Activated gamma-delta T cell treated with Interleukin-2 at 50 U/mL for 16 hours (primary cell): Measurements from ENCODE around the gene ELAVL2.

Experiments
- DNase-seq: peaks from one replicate; pipeline ENCODE4 v3.0.0-alpha.2; 2020

Gene ELAVL2

DNA sequence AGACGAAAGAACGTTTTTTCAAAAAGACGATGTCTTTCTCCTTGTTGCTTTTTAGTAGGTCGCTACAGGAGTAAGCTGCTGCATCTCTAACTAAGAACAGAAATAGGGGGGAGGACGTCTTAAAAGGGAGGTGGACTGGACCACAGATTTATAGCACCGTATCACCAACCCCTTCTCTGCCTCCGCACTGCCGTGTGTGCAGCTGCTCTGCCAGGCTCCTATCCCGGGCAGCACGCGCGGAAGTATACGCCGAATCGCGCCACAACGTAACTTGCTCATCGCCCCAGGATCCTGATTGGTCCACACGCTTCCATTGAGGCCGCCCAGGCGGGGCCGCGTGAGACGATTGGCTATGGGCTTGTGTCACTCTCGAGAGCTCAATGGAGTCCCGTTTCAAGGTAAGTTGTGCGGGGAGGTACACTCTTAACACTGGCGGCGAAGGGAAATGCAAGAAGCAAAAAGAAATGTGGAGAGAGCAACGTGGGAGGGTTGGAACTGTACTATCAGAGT, at the start of gene ELAVL2:
ELAVL2 (minus strand) TSS at position 121 of the 510 bp plus-strand sequence. CDS start 64,006 bp downstream, outside the sequence.
- no peak for DNase-seq

DNA sequence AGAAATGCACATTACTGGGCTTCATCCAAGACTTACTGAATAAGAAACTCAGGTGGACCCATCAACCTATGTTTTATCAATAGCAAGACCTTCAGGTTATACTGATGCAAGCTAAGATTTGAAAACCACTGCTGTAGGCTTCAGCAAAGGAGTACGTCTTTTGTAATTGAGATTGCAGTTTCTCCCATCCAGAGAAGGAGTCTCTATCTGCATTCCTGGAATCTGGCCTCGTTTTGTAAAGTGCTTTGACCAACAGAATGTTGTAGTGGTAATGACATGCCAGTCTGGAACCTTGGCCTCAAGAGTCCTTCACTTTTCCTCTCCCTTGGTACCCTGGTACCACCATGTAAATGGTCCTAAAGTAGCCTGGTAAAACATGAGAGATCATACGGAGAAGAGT, 32.2 kb upstream of the ELAVL2 start:
- DNase-seq, result no peak

DNA sequence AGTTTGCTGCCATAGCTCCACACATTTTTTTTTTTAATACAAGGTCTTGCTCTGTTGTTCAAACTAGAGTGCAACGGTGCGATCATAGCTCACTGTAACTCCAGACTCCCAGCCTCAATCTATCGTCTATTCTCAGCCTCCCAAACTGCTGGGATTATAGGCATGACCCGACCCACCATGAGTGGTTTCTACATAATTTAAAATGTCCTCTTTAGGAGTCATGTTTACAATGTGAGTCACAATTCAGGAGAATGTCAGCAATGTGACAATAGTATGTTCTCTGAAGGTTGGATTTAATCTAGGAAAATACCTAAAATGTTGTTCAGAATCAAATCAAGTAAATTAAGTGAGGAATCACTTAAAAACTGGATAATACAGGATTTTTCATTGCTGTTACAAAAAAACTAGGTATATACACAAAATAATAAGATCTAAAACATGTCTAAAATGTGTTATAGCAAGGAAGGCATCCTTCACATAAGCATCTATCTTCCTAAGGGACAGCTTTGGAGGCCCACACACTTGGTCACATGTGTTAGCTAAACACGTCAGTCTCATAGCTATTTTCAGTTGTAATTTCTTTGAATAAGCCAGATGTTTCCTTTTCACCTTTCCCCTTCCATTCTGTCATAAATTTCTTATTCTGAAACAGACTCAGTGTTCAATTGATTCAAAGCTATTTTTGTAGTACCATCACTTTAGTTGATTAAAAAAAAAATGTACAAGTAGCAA, 30.0 kb upstream of the ELAVL2 start:
- no peak for DNase-seq

DNA sequence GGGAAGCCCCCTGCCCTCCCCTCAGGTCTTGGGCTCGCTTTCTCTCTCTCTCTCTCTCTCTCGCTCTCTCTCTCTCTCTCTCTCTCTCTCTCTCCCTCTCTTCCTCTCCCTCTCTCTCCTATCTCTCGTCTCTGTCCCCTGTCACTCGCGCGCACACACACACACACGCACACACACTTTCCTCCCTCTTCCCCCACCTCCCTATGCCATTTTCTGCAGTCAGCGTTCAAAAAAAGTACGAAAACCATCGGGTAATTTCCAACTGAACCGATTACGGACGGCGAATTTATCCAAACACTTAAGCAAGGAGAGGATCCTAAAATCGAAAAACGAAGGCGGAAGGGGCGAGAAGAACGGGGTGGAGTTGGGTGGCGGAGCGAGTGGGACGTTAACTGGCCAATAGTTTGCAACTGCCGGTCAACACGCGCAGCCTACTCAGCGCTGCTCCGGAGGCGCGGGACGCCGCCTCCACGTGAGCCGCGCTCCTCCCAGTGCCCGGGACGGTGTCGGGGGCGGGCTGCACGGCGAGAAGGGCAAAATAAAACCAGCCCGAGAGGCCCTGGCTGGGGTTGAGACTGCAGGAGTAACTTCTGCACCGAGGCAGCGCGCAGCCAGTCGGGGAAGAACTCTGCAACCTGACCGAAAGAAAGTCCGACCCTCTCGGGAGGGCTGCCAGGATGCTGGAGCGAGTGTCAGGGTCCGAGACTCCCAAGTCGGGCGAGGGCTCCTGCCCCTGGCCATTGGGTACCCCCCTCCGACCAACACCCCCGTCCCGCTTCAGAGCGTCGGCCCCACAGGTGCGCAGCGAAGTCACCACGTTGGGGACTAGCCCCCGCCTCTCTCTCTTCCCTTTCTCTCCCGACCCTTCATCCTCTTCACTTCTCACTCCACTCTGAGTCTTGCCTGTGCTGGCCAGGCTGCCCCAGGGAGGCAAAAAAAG, 24.9 kb upstream of the ELAVL2 start:
- DNase-seq, result no peak

DNA sequence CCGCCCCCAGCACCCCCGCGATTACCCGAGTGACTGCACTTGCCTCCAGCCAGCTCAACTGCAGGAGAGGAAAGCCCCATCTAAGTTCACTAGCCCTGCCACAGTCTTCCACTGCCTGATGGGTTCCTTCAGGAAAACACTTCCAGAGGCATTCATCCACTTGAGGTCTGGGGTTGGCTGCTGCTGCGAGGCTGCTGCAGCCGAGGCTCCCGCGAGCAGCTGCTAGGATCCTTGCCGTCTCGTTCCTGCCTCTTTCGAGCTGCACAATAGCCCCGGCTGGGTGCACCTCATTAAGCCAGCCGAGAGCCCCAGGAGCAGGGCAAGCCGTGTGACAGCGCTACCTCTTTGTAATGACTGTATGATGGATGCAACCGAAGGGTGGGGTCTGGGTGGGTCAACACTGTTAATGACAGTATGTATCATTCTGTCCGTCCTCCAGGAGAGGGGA, 24.2 kb upstream of the ELAVL2 start:
- no peak for DNase-seq

DNA sequence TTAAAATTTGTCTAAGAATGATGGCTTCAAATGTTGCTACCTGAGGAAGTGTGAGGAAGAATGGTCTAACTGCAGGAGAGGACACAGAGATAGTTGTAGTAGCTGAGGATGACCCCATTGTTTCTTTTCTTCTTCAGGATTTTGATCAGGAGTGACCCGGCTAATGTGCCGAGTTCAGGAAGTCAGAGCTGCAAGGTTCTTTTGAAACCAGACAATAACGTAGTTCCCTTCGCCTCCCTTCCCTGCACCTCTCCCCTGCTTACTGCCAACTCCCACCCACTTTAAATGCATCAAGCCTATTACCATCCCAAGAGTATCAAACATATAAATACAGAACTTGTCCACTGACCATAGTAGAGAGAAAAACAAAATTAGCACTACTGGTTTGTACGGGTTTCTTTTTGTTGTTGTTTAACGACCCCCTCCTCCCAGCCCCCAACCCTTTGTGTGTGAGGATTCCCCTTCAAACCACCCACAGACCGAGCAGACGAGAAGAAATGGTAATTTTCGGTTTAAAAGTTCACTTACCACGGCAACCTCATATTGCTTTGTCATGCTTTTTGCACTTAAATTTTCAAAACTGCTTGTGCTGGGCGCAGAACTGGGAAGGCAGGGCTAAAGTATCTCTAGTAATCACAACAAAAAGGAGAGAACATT, 23.5 kb upstream of the ELAVL2 start:
- DNase-seq, result no peak

DNA sequence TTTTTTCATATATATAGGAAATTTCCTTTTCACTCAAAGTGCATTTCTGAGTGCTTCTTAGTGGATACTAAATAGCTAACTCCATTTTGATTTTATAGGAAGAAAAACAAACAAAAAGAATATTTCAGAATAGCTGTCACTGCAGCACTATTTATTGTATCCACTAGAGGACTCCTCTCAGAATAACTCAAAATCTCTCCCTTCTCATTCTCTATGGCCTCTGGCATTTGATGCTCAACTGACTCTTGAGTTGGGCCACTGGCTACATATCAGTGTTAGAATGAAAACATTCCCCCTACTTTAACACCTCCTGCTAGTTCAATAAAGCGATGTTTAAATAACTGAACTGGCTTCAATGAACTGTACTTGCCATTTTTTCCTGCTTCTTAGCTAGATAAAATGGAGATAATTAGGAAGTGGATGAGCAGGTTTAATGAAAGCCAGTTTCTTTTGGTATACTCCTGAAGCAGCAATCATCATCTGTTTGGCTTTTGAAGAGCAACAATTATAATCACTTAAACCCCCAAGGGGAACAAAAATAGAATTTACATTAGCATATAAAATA, 16.6 kb upstream of the ELAVL2 start:
- no peak for DNase-seq

DNA sequence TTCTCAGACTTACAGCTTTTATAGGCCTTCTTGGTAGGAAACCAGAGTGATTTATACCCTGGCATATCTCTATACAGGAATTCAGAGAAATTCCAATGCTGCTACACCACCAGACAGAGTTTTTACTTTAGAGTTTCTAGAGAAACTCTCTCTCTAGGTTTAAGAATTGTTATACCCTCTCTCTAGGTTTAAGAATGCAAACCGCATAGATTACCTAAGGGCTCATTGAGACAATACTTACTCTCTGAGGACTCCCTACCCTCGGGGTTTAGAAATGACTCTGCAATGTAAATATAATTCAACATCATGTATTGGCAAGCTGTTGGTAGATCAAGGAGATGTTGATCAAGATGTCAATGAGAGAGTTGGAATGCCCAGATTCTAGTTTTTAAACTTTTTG, 15.3 kb upstream of the ELAVL2 start:
- no peak for DNase-seq

DNA sequence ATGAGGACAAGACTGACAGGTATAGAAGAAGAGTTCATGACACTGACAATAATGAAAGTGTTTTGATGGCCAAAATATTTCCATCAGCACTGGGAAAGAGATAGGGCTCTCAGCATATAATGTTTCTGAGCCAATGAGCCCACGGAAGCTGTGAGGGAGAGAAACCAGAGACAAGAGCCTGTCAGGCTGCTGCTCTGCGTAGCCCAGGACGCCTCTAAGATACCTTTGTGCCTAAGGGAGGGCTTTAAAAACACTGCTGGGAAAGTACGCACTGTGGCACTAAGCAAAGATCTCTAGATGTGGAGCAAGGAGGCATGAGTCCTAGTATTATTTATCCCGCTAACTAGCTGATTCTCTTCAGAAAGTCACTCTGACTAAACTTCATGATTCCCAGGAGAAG, 11.0 kb upstream of the ELAVL2 start:
- no peak for DNase-seq

DNA sequence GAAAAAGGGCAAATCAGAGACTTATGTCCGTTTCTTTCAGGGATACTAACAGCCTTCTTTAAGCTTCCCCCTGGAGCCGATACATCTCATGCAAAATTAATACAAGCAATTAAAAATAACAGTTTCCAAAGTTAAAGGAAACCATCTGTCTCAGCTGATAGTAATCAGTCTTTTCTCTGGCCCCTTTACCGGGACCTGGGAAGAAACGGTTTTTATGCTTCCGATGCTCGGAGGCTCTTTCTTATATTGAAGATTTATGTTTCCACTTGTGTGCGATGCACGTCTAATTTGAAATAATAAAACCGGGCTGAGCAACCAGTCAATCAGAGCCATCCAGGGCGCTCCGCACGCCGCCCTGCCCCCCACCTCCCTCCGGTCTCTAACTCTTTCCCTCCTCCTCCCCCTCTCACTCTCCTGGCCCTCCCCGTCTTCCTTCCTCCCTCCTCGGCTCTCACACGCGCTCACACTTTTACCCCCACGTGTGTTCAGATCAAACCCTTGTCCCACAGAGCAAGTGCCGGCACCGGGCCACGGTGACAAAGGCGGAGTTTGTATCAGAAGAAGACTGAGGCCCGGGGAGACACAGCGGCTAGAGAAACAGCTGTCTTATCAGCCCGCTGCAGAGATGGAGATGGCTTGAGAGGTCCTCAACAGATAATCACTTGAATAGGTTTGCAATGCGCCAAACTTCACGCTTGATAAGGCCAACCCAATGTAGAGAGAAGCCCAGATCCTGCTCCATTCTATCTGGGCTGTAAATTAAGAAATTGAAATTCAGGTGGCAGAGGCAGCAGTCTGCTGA, 5.1 kb upstream of the ELAVL2 start:
- no peak for DNase-seq

DNA sequence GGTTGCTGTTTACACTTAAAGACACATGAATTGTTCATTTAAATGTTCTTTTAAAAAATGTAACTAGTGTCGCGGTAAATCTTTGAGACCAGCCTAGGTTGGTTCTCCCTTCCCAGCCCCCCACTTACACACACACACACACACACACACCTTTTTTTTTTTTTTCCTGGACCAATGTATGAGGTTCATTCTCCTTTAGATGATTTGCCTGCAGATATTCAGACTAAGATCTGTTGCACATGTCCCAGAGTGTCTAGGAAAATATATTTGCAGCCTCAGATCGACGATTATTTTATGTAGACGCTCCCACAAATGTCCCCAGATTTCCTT, 4.4 kb upstream of the ELAVL2 start:
- DNase-seq, result no peak

DNA sequence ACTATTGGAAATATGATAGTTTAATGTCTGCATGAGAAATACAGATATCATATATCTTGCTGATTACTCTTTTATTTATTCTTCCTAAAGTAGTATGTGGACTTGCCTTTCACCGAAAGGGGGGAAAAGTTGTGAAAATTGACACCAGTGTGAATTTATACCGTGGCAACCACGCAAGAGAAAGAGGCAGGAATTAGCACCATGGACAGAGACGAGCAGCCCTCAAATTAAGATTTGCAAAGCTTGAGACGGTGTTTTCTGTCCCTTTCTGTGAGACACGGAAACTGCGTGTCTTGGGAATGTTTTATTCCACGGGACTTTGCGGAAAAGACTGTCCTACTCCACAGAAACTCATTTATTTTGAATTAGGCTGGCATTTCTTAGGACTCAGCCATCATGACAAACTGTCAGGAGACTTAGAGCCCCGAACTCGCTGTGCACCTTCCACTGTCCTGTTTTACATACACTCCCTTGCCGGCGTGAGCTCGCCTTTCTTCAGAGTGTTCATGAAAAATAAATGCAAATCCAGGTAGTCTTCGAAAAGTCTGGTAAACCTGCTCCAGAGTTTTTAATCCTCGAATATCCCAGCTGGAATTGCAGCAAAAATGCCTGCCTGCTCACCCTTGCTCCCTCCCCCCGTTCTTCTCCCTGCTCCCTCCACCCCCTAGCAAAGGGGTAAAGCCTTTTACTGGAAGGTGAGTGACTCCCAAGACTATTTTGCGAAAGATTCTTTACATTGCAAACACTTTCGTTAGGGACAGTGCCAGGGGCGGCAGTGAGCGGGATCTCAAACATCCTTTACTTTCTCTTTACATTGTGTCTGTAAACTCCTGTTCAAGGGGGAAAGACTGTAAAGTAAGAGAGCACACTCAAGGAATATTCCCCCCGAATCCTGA, 3.8 kb upstream of the ELAVL2 start:
- no peak for DNase-seq

DNA sequence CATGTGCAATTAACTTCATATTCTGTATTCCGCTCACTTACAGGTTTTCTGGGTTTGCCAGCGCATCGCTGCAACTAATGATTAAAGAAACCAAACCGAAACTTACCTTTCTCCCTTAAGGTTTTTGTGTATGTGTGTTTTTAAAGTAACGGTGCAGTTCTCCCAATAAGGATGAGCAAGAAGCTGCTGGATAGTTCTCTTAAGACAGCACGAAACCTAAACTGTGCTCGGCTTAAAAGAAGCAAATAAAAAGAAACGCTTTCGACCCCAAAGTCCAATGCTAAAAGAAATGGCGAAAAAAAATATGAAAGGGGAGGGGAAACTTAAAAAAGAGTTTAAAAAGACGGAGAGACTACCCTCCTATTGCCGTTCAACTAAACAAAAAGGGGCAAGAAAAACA, 340 bp downstream of the ELAVL2 start:
- no peak for DNase-seq

DNA sequence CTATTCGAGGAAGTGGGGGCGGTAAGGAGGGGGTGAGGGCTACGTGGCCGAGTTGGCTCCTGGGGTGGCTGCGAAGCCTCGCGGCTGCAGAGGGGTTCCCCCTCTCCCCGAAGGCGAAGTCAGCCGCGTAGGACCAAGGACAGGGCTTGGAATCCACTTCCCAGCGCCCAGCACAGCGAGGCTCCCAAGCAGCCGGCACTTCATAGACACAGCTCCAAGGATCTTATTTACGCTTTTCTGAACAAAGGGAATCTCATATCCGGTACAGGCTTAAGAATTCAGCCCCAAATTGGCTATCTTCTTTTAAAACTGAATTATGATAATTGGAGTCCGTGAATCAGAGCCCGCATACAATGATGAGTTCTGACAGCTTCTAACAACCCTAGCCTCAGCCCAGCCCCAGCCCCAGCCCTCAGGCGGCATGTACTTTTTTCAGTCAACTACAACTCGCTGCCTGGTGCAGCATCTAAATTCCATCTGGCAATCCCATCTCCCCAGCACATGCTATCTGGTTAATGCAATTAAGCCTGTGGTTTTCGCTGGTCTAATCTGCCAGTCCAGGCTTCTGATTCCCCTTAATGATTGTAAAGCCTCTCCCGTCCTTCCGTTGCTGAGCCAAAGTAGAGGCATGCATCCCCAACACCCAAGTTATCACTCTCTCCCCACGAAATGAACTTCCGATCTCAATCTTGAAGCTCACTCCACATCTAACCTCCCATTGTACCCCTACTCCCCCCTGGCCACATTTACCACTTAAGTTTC, 1.0 kb downstream of the ELAVL2 start:
- no peak for DNase-seq

DNA sequence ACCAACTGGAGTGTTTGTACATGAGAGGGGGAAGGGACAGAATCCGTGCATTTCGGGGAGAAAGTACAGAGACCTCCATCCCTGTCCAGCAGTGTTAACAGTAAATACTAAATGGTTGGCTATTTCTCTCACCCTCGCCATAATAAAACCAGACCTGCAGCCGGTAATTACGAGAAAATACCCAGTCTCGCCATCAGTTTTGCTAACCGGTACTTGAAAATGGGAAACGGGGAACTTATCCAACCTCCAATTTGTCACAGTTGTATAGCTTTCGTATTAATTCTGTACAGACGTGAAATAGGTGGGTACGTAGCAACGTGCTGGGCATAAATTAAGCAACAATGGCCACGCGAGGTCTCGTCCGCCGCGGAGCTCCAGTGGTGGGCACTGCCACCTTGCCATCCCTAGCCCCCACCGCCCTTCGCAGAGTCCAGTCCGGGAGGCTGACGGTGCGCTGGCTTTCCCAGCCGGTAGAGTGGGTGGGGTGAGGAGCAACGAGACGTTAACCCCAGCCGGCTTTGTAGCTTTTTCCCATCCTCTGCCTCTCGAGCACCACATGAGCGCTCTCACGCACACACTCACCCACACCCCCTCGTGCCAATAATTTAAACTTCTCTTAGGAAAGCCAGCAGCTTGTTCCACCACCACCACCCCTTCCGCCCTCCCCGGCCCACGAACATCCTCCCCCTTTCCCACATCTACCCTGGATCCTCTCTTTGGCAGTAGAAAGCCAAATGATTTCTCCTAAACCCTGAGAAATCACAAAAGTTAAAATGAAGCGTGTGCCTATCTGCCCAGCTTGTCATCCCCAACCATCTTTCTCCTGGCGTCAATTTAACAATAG, 1.8 kb downstream of the ELAVL2 start:
- DNase-seq, result no peak

DNA sequence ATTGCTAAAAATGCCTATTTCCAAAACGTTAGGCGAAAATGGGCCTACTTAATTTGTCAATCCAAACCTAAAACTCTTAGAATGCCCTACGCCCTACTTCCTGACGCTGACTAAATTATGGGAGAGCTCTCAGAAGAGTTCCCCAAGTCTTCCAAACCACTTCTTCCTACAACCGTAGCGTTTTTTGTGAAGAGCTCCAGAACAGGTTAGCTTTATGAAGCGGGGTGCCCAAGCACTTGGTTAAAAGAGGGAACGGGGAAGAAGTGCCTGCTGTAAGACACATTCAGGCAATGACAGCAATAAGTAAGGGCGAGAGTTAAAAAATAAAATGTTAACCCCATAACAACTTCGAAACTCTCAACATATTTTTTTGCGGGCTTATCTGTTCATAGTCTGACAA, 2.8 kb downstream of the ELAVL2 start:
- no peak for DNase-seq

DNA sequence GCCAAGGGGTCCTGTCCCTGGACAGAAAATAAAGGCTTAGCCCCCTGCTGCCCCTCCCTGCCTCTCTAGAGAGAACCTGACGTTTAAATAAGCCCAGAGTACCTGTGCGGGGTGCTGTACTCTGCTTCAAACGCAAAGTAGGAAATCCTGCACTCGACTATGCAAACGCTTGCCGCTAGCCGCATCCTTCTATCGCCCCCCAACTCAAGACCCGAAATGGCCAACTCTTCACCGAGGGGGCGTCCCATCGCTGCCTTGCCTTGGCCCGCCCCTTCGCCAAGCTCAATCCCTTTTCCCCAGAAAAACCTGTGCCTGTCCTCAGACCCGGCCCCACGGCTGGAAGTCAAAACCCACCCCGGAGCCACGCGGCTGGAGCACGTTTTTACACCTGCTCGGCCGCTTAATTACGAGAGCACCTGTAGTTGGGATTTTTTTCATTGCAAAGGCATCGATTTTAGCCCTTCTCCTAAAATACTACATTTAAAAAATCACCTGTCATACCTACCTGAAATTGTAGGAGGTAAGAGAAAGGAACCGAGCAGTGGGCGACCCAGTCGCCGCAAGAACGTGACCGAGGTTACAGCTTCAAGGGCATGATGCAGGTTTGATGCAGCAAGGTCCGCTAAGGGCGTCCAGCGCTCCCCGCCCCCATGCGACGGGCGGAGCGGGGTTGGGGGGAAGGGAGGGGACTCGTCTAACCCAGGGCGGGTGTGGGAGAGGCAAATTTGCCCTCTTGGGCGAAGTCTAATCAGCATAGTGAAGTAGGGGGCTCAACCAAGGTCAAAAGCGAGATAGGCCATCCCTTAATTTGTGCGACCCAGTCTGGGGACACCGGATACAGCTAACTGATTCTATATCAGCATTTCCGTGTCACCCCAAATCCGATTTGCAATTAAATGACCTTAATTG, 3.5 kb downstream of the ELAVL2 start:
- no peak for DNase-seq
